DMS53 (cell line): ENCODE measurements around the gene NHLRC4.

Experiments
- DNase-seq: peaks from one replicate; lab custom pipeline; 2025; lab: John Stamatoyannopoulos, UW

NHLRC4 gene

GRCh38 chr16:565419-566330 lies 1.1 kb upstream of the NHLRC4 start:
- no peak for DNase-seq

GRCh38 chr16:567373-568256 lies 810 bp downstream of the NHLRC4 start:
- DNase-seq, result no peak

GRCh38 chr16:568401-569258 lies 1.8 kb downstream of the NHLRC4 start:
- no peak for DNase-seq

- DNase-seq, result peak; percentile 76
Observed at GRCh38 chr16:569445-570254, 2.8 kb downstream of the NHLRC4 start, which contains the start of gene PIGQ. PIGQ (plus strand) TSS chr16:569968; CDS start chr16:574075, 4,107 bp downstream.

- DNase-seq, result no peak
Observed at GRCh38 chr16:572865-573650, 6.3 kb downstream of the NHLRC4 start.

GRCh38 chr16:574021-574760 lies 7.4 kb downstream of the NHLRC4 start:
- DNase-seq, result no peak

- no peak for DNase-seq
Observed at GRCh38 chr16:575354-576196, 8.8 kb downstream of the NHLRC4 start.

- DNase-seq, result no peak
Observed at GRCh38 chr16:576197-576822, 9.5 kb downstream of the NHLRC4 start.

GRCh38 chr16:576823-577201 lies 10.0 kb downstream of the NHLRC4 start:
- DNase-seq, result no peak

GRCh38 chr16:577796-578195 lies 11.0 kb downstream of the NHLRC4 start:
- DNase-seq, result no peak

GRCh38 chr16:578232-578869 lies 11.5 kb downstream of the NHLRC4 start:
- DNase-seq, result no peak

GRCh38 chr16:578870-579405 lies 12.1 kb downstream of the NHLRC4 start:
- DNase-seq, result peak; percentile 80

GRCh38 chr16:580141-580945 lies 13.5 kb downstream of the NHLRC4 start:
- no peak for DNase-seq

- no peak for DNase-seq
Observed at GRCh38 chr16:580946-581498, 14.2 kb downstream of the NHLRC4 start.

GRCh38 chr16:582218-582613 lies 15.4 kb downstream of the NHLRC4 start:
- no peak for DNase-seq
